PC-3 (cell line): ENCODE data around the gene DLST.

ENCODE experiments used
- EZH2 ChIP-seq: fragments of 300-600 bp; sonication (generic); IDR thresholded peaks from one replicate; pipeline ENCODE4 v1.6.1; 2017; ENCODE audit warnings: antibody characterized with exemption, mild to moderate bottlenecking, low read length; ENCODE audit not compliant: unreplicated experiment
- EZH2phosphoT487 ChIP-seq: fragments of 300-600 bp; sonication (generic); IDR thresholded peaks from 2 replicates; pipeline ENCODE4 v1.6.1; 2018; ENCODE audit warnings: mild to moderate bottlenecking, antibody characterized with exemption, low read length, borderline replicate concordance
- TF ChIP-seq, protein P1 (sequence below): fragments of 300-600 bp; sonication (generic); conservative IDR thresholded peaks from 2 replicates; pipeline ENCODE4 v1.5.1; 2017; ENCODE audit warnings: antibody characterized with exemption, low read depth, mild to moderate bottlenecking, low read length

DNA sequence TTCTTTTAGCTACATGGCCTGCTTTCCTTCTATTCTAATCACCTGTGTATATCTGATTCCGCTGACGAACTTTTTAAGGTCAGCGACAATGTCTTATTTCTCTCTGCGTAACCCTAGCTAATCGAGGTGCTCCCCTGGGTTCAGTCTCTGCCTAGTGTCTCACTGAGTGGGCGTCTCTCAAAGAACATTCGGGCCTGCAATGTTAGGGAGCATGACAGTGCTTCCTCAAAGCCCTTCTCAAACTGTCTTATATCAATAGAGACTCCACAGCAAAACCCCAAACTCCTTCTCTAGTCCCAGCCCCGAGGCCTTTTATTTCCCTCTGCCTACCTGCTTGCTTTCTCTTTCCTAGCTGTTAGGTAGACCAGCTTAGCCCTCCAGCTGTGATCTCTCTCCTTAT lies 55.0 kb downstream of the DLST start:
- TF ChIP-seq, protein P1, sequence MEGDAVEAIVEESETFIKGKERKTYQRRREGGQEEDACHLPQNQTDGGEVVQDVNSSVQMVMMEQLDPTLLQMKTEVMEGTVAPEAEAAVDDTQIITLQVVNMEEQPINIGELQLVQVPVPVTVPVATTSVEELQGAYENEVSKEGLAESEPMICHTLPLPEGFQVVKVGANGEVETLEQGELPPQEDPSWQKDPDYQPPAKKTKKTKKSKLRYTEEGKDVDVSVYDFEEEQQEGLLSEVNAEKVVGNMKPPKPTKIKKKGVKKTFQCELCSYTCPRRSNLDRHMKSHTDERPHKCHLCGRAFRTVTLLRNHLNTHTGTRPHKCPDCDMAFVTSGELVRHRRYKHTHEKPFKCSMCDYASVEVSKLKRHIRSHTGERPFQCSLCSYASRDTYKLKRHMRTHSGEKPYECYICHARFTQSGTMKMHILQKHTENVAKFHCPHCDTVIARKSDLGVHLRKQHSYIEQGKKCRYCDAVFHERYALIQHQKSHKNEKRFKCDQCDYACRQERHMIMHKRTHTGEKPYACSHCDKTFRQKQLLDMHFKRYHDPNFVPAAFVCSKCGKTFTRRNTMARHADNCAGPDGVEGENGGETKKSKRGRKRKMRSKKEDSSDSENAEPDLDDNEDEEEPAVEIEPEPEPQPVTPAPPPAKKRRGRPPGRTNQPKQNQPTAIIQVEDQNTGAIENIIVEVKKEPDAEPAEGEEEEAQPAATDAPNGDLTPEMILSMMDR: no peak
- TF ChIP-seq EZH2phosphoT487 (no peak), EZH2 (no peak)
